Naive B cell (primary cell): Measurements from ENCODE around the gene CDC42BPB. TPM values are rescaled to one million over a fixed set of nuclear protein-coding genes. Genes with fewer than 3 reads are reported as not detected.
A peak's percentile ranks its signal among the peaks of the same experiment; 100 is the strongest.

Experiments
- ATAC-seq, 2 donors: fragments of 150-1000 bp; cut with Tn5 transposase; 2 replicates each; pipeline ENCODE4 v1.10.0; 2021; ENCODE audit warnings: low read depth in 2 of 2, mild to moderate bottlenecking in 2 of 2, moderate library complexity in 2 of 2
- DNase-seq: peaks from one replicate; pipeline ENCODE4 v3.0.0; 2022
- H3K27ac Mint-ChIP-seq, 6 donors: one replicate each; pipeline ENCODE4 v1.8.0; 2020 to 2022; ENCODE audit warnings: mild to moderate bottlenecking in 6 of 6, mixed read lengths in 6 of 6, moderate library complexity in 5 of 6, inconsistent platforms in 2 of 6
- H3K27me3 Mint-ChIP-seq, 3 donors: one replicate each; pipeline ENCODE4 v1.8.0; 2021 to 2022; ENCODE audit warnings: mixed read lengths in 3 of 3, mild to moderate bottlenecking in 1 of 3
- H3K36me3 Mint-ChIP-seq, 2 donors: one replicate each; pipeline ENCODE4 v1.8.0; 2020 to 2022; ENCODE audit warnings: mixed read lengths in 2 of 2, inconsistent platforms in 1 of 2, mild to moderate bottlenecking in 1 of 2
- H3K4me1 Mint-ChIP-seq, 3 donors: one replicate each; pipeline ENCODE4 v1.8.0; 2020 to 2022; ENCODE audit warnings: mixed read lengths in 3 of 3, inconsistent platforms in 1 of 3, mild to moderate bottlenecking in 1 of 3, moderate library complexity in 1 of 3
- H3K4me3 Mint-ChIP-seq, 8 donors: one replicate each; pipeline ENCODE4 v1.8.0; 2020 to 2022; ENCODE audit warnings: mild to moderate bottlenecking in 8 of 8, mixed read lengths in 8 of 8, moderate library complexity in 8 of 8, inconsistent platforms in 2 of 8
- H3K9me3 Mint-ChIP-seq, 7 donors: one replicate each; pipeline ENCODE4 v1.8.0; 2020 to 2022; ENCODE audit warnings: mixed read lengths in 7 of 7, mild to moderate bottlenecking in 5 of 7, inconsistent platforms in 2 of 7, moderate library complexity in 1 of 7
- polyA plus RNA-seq, 6 donors: library from polyadenylated mRNA; unstranded; fragments of 300-500 nt; fragmentation: Illumina TruSeq; gene quantifications; one replicate each; pipeline ENCODE4 v1.2.3, GENCODE V29; 2021; ENCODE audit warnings: low read depth in 6 of 6

The CDC42BPB gene
- polyA plus RNA-seq, 6 donors from 2014 or later, result 0.81 to 2.7 (median 0.97) TPM; not detected in 1

GRCh38 chr14:102994689-102995088, 62.7 kb downstream of the CDC42BPB start:
- Mint-ChIP-seq H3K36me3 (peaks cover 18 to 62% of the 10 kb centered on the region in 2 donors), H3K4me1 (no peaks in the 10 kb centered on the region)
- no peak for ATAC-seq

DNA sequence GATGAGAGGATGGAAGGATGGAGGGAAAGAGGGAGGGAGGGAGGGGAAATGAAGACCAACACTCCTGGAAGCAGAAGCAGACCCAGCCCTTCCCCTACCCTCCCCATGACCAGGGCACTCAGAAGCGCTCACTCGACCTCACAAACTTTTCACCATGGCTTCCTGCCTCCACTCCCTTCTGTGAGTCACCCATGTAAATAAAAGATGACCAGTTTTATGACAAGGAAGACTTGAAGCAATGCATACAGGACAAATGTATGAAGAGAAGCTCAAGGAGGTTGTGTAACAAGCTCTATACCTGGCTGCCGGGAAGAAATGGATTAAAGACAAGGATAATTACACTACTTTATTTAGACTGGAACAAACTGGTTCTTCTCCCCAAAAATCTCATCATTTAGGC, 63.8 kb downstream of the CDC42BPB start:
- Mint-ChIP-seq H3K9me3 (peaks cover 4 to 16% (median 9%) of the 10 kb centered on the region in 7 donors), H3K4me3 (no peak overlapping the region), H3K36me3 (peaks cover 25 to 66% of the 10 kb centered on the region in 2 donors), H3K4me1 (no peaks in the 10 kb centered on the region), H3K27ac (no peak overlapping the region), H3K27me3 (no peaks in the 10 kb centered on the region)
- no peak for ATAC-seq
- DNase-seq, result no peak

More at GRCh38 chr14:102994689-102995088, 62.7 kb downstream of the CDC42BPB start:
- Mint-ChIP-seq H3K27me3 (no peaks in the 10 kb centered on the region), H3K27ac (peak overlapping the region in 2 of 6 donors; percentile 2 to 86), H3K4me3 (no peak overlapping the region), H3K9me3 (peaks cover 0 to 6% (median 4%) of the 10 kb centered on the region in 7 donors)
- no peak for DNase-seq

DNA sequence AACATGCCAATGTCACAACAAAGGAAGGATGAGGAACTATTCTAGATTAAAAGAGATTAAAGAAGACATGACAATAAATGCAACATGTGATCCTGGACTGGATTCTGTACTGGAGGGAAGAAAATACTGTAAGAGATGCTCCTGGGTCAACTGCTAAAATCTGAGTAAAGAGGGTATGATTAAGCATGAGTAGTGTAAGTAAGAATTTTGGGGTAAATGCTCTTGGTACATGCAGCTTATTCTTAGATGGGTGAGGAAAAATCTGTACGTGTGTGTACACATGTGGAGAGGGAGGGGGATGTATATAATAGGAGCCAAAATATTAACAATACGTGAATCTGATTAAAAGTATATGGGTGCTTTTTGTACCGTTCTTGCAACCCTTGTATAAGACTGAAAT, 66.0 kb downstream of the CDC42BPB start:
- no peak overlapping the region for H3K27ac Mint-ChIP-seq
- H3K4me1 Mint-ChIP-seq, result no peaks in the 10 kb centered on the region
- no peaks in the 10 kb centered on the region for H3K27me3 Mint-ChIP-seq
- H3K36me3 Mint-ChIP-seq, result peaks cover 46 to 72% of the 10 kb centered on the region in 2 donors
- DNase-seq (no peak), ATAC-seq (no peak)
- peaks cover 13 to 37% (median 23%) of the 10 kb centered on the region in 7 donors for H3K9me3 Mint-ChIP-seq
- H3K4me3 Mint-ChIP-seq, result no peak overlapping the region

- H3K4me3 Mint-ChIP-seq, result peak overlapping the region in 1 of 8 donors; percentile 4
- no peaks in the 10 kb centered on the region for H3K27me3 Mint-ChIP-seq
- H3K4me1 Mint-ChIP-seq, result no peaks in the 10 kb centered on the region
- peaks cover 13 to 39% (median 23%) of the 10 kb centered on the region in 7 donors for H3K9me3 Mint-ChIP-seq
- peaks cover 58 to 81% of the 10 kb centered on the region in 2 donors for H3K36me3 Mint-ChIP-seq
- ATAC-seq, result no peak
- DNase-seq, result no peak
- H3K27ac Mint-ChIP-seq, result peak overlapping the region in 5 of 6 donors; percentile 3 to 55 (median 24)
Measured at GRCh38 chr14:102988054-102988453, 69.3 kb downstream of the CDC42BPB start.

- peaks cover 58 to 82% of the 10 kb centered on the region in 2 donors for H3K36me3 Mint-ChIP-seq
- peaks cover 13 to 39% (median 23%) of the 10 kb centered on the region in 7 donors for H3K9me3 Mint-ChIP-seq
- DNase-seq (no peak), ATAC-seq (no peak)
- H3K4me1 Mint-ChIP-seq, result no peaks in the 10 kb centered on the region
- H3K27me3 Mint-ChIP-seq, result no peaks in the 10 kb centered on the region
- H3K4me3 Mint-ChIP-seq, result no peak overlapping the region
- H3K27ac Mint-ChIP-seq, result no peak overlapping the region
Measured at GRCh38 chr14:102986810-102987579, 70.4 kb downstream of the CDC42BPB start.

DNA sequence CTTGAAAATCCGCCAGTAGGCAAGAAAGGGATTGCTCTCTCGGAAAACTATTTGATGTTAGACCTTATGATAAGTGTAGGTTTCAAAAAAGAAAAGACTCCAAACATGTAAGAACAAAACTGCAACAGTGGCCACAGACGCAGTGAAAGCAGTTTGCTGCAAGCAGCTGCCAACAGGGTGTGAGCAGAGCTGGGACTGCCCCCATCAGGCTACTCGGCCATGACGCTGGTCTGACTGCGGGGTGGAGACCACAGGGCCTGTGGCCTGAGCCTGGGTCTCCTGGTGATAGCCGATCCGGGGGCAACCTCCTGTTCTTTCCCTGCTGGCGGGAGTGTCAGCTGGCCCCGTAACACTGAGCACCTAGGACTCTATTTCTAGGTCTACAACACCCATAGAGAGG, 71.7 kb downstream of the CDC42BPB start:
- peak overlapping the region in 1 of 6 donors; percentile 58 for H3K27ac Mint-ChIP-seq
- DNase-seq, result no peak
- no peak overlapping the region for H3K4me3 Mint-ChIP-seq
- H3K9me3 Mint-ChIP-seq, result peaks cover 13 to 39% (median 23%) of the 10 kb centered on the region in 7 donors
- ATAC-seq, result no peak
- no peaks in the 10 kb centered on the region for H3K27me3 Mint-ChIP-seq
- H3K36me3 Mint-ChIP-seq, result peaks cover 62 to 73% of the 10 kb centered on the region in 2 donors
- no peaks in the 10 kb centered on the region for H3K4me1 Mint-ChIP-seq

- DNase-seq (no peak), ATAC-seq (no peak)
- no peaks in the 10 kb centered on the region for H3K4me1 Mint-ChIP-seq
- H3K27ac Mint-ChIP-seq, result peak overlapping the region in 1 of 6 donors; percentile 10
- peaks cover 9 to 32% (median 20%) of the 10 kb centered on the region in 7 donors for H3K9me3 Mint-ChIP-seq
- peaks cover 51 to 62% of the 10 kb centered on the region in 2 donors for H3K36me3 Mint-ChIP-seq
- peak overlapping the region in 1 of 8 donors; percentile 37 for H3K4me3 Mint-ChIP-seq
- H3K27me3 Mint-ChIP-seq, result no peaks in the 10 kb centered on the region
Measured at GRCh38 chr14:102984336-102985102, 72.8 kb downstream of the CDC42BPB start.

GRCh38 chr14:102983496-102983895, 73.9 kb downstream of the CDC42BPB start:
- no peaks in the 10 kb centered on the region for H3K4me1 Mint-ChIP-seq
- ATAC-seq, result no peak
- H3K36me3 Mint-ChIP-seq, result peaks cover 41 to 52% of the 10 kb centered on the region in 2 donors

GRCh38 chr14:102982852-102983470, 74.4 kb downstream of the CDC42BPB start:
- Mint-ChIP-seq H3K4me3 (no peak overlapping the region), H3K9me3 (peaks cover 4 to 18% (median 9%) of the 10 kb centered on the region in 7 donors), H3K36me3 (peaks cover 38 to 51% of the 10 kb centered on the region in 2 donors), H3K27ac (peak overlapping the region in 3 of 6 donors; percentile 30 to 70 (median 31)), H3K4me1 (no peaks in the 10 kb centered on the region), H3K27me3 (no peaks in the 10 kb centered on the region)
- no peak for DNase-seq
- no peak for ATAC-seq

More at GRCh38 chr14:102983496-102983895, 73.9 kb downstream of the CDC42BPB start:
- Mint-ChIP-seq H3K9me3 (peaks cover 8 to 23% (median 14%) of the 10 kb centered on the region in 7 donors), H3K27ac (peak overlapping the region in 1 of 6 donors; percentile 35), H3K27me3 (no peaks in the 10 kb centered on the region), H3K4me3 (no peak overlapping the region)
- no peak for DNase-seq

GRCh38 chr14:102980409-102980810, 76.9 kb downstream of the CDC42BPB start:
- Mint-ChIP-seq H3K4me3 (no peak overlapping the region), H3K4me1 (no peaks in the 10 kb centered on the region), H3K9me3 (no peaks in the 10 kb centered on the region), H3K27me3 (no peaks in the 10 kb centered on the region), H3K36me3 (peaks cover 18 to 31% of the 10 kb centered on the region in 2 donors), H3K27ac (no peak overlapping the region)
- ATAC-seq, result no peak
- DNase-seq, result no peak

GRCh38 chr14:102979406-102979805, 77.9 kb downstream of the CDC42BPB start:
- no peaks in the 10 kb centered on the region for H3K9me3 Mint-ChIP-seq
- H3K4me3 Mint-ChIP-seq, result no peak overlapping the region
- no peak overlapping the region for H3K27ac Mint-ChIP-seq

DNA sequence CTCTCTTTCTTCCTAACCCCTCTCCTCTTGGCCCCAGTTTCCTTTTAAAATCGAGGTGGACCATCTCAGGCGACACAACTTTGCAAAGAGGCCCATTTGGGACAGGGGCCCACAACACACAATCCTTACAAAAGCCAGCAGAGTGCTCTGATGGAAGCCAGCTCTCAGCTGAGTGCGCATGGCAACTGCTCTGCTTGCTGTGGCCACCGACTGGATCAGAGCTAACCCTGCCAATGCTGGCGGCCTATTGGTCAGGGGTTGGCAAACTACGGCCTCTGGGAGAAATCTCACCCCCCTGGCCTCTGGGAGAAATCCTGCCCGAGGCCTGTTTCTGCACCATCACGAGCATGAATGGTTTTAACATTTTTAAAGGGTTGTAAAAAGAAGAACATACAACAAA, 79.9 kb downstream of the CDC42BPB start:
- Mint-ChIP-seq H3K9me3 (no peaks in the 10 kb centered on the region), H3K36me3 (peaks cover 18% of the 10 kb centered on the region in 2 donors), H3K4me1 (peaks cover 0 to 5% (median 0%) of the 10 kb centered on the region in 3 donors), H3K27ac (peak overlapping the region in 2 of 6 donors; percentile 24 to 89), H3K27me3 (no peaks in the 10 kb centered on the region), H3K4me3 (no peak overlapping the region)
- no peak for ATAC-seq
- DNase-seq, result no peak

More at GRCh38 chr14:102979406-102979805, 77.9 kb downstream of the CDC42BPB start:
- ATAC-seq, result no peak
- no peak for DNase-seq
- Mint-ChIP-seq H3K4me1 (peaks cover 0 to 1% (median 0%) of the 10 kb centered on the region in 3 donors), H3K36me3 (peaks cover 19 to 24% of the 10 kb centered on the region in 2 donors), H3K27me3 (no peaks in the 10 kb centered on the region)

DNA sequence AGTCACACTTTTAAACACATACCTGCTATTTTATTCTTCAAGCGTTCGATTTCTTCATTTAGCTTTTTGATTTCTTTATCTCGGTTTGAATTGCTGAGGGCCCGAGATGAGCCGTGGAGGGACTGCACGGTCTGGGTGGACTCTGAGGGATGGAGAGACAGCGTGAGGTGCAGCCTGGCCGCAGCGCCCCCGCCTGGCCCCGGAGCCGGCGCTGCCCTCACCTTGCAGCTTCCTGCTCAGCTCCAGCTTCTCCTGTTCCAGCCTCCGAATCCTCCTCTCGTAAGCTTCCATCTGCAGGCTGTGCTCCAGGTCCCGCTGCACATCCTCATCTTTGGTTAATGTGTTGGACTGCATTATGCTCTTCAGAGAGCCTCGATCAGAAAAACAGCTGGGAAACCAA, 81.7 kb downstream of the CDC42BPB start:
- no peak for DNase-seq
- Mint-ChIP-seq H3K36me3 (peaks cover 25 to 30% of the 10 kb centered on the region in 2 donors), H3K27ac (no peak overlapping the region), H3K4me3 (peak overlapping the region in 1 of 8 donors; percentile 12), H3K4me1 (peaks cover 0 to 5% (median 0%) of the 10 kb centered on the region in 3 donors), H3K27me3 (no peaks in the 10 kb centered on the region), H3K9me3 (no peaks in the 10 kb centered on the region)
- ATAC-seq, result no peak
